HG03575 (cell line): Measurements from ENCODE around the gene CAMSAP1.

ENCODE experiments used
- ATAC-seq: cut with Tn5 transposase; IDR thresholded peaks from one replicate; pipeline ENCODE4 v1.9.1; 2021; ENCODE audit not compliant: unreplicated experiment, insufficient number of reproducible peaks, low FRiP score; ENCODE audit errors: extremely low read depth

Gene CAMSAP1

DNA sequence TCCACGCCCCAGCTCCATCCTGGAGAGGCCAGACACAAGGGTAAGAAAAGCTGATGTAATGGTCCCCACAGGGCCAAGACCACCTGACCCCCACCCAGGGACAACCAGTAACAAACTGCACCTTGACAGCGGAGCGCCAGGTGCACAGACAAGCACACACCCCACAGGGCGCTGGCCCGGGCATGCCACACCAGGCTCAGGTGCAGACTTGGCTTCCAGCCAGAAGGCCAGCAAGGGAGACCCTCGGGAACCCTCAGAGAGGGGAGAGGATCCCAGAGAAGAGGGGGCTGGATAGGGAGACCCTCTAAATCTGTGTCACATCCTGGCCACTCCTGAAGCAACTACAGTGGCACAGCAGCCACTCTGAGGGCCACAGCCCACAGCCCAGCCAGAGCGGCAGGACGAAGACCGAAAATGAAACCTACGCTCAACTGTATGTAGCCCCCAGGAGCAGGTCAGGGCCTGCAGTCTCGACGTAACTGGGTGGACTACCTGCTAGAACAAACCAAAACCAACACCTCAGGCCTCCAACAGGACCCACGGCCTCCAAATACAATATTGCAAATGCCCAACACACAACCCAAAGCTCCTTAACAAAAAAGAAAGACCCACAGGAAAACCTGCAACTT, 18.5 kb downstream of the CAMSAP1 start:
- ATAC-seq = no peak

DNA sequence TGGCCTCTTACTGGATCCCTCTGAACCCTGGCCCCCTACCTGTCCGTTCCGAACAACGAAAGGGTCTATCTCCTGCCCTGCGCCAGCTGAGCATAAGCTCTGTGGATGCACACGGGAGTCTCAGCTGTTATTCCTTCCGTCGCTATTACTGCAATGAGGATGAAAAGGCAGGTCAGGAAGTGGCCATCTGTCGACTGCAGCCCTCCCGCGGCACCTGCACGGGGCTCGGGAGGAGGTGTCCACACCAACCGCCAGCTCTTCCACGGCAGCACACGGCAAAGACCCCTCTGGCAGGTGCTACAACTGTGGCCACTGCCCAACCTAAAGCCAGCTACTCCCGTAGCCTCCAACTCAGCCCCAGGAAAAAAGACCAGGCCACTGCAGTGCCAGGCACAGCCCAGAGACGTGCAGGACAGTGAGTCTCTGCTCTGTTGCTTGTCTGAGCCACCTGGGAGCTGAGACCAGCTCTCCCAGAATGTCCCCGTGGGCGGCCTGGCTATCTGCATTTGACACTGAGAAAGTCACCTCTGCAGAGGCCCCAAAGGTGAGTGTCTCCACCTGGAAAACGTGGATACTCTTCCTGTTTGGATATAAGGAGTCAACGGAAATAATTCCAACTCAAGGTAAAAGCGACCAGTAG, 19.1 kb downstream of the CAMSAP1 start:
- ATAC-seq = no peak

DNA sequence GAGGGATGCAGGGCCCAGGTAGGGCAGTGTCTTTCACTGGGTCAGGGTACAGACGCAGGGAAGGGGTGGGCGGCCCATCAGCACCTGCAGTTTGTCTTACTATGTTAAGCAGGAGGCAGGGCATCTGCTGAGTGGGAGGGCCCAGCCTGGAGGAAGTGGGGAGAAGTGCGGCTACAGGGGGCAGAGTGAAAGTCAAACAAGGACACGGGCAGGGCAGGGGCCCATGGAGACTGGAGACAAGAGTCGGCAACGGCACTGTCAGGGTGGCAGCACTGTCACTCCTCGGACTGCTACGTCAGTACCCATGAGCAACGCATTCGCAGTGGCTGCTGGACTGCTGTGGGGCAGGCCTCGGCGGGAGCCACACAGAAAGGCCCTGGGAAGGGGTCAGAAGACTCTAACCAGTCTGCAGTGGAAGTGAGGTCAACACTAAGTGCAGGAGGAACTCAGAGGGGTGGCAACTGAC, 19.7 kb downstream of the CAMSAP1 start:
- ATAC-seq = no peak

GRCh38 chr9:135887021-135887507, 20.3 kb downstream of the CAMSAP1 start:
- no peak for ATAC-seq

- no peak for ATAC-seq
These were observed 21.0 kb downstream of the CAMSAP1 start for GRCh38 chr9:135886147-135886981.

DNA sequence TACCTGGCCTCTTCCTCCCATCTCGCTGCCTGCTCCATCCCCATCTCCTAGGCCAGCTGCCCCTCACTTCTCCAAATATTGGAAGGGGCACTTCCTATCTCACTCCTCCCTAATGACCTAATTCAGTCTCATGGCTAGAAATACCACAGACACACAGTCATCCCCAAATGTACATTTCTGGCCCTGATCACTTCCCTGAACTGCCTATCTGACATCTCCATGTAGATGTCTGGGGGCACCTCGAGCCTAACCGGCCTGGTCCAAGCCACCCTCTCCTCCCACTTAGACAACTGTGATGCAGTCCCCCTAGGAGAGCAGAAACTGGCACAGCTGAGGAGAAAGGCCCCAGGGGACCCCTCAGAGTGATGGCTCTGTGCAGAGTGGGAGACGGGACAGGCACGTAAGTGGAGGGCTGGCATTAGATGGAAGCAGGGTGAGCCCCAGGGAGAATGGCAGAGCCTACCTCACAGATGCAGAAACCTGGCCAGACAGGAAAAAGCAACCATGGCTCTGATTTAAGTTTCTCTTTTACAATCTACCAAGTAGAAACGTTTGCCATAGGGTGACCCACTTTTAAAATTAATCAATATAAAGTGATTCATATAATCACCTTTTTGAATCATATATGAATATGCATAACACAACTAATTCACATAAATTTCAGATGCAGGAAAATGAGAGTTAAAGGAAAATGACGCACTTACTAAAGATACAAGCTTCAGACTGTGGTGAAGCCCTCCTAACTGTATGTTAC, 22.1 kb downstream of the CAMSAP1 start:
- ATAC-seq = no peak

- ATAC-seq = no peak
These were observed 22.9 kb downstream of the CAMSAP1 start for GRCh38 chr9:135884328-135885035.

- no peak for ATAC-seq
These were observed 23.8 kb downstream of the CAMSAP1 start for GRCh38 chr9:135883410-135884089.

- no peak for ATAC-seq
These were observed 25.3 kb downstream of the CAMSAP1 start for GRCh38 chr9:135882011-135882410.

DNA sequence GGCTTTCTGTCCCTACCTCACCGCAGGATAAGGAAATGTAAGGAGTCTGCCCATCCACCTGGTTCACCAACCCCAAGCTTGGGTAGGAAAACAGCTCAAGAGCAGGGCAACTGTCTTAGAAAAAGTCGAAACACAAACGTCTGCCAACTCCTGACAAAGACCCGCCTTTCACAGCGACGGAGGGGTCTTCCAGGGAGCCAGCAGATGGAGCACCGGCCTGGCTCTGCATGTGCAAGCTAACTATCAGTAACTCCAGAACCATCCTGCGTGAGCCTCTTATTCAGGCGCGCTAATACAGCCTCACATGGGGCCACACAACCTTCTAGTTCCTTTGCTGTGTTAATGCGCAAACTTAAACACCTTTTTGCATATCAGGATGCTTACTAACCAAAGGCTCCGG, 26.9 kb downstream of the CAMSAP1 start:
- ATAC-seq = no peak

DNA sequence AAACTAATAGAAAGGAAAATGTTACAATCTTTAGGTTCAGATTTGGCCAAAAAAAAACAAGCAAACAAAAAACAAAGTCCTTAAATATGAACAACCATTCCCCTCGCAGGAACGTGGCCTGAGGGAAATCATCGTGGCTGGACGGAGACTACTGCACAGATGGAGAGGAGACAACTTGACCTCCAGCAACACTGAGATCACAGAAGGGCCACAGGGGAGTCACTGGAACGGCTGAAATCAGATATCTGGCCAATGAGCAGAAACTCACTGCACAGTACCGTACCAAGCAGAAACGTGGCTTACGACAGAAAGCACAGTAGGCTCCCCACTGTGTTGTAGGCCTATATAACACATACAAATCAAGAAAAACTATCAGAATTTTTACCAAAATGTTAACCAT, 27.7 kb downstream of the CAMSAP1 start:
- ATAC-seq = no peak

DNA sequence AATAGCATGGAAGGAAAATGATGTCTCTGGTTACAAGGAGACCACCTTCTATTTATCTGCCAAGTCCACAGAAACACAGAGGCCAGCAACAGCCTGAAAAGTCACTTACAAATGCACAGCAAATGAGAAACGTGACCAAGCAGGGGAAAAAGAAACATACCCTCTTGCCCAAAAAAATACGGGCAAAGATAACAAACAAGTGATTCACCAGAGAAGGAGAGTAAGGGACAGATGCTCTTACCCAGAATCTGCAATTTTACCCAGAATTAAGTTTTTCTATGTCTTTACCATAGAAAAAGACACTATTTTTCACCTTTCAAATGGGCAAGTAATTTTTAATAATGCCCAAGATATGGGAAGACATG, 28.1 kb downstream of the CAMSAP1 start:
- no peak for ATAC-seq

GRCh38 chr9:135878528-135879236, 28.7 kb downstream of the CAMSAP1 start:
- no peak for ATAC-seq

DNA sequence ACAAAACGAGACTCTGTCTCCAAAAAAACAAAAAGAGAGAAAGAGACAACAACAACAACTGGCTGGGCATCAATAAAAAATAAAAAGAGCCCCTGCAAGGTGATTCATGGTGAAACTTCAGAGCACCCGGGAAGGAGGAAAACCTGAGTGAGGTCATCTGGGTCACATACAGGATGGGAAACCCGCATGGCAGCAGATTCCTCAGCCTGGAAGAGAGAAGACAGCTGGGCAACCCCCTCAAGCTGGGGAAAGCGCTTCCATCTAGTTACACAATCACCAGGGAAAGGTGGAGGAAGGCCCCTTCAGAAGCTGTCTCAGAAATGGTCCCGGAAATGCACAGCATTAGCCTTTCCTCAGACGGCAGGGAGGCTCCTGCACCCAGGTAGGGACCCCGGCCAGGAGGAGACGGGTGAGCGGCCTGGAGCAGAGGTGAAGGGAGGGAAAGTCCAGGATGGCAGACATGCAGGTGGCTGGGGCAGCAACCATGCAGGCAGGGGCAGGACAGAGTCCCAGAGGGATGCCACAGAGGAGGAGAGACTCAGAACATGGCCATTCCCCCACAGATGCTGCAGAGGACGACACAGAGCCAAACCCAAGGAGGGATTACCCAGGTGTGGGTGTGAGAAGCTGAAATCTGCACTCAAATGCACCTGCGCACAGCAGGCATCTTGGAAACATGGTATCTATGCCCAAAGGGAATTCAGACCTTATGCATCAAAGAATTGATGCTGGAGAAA, 29.4 kb downstream of the CAMSAP1 start:
- ATAC-seq = no peak

DNA sequence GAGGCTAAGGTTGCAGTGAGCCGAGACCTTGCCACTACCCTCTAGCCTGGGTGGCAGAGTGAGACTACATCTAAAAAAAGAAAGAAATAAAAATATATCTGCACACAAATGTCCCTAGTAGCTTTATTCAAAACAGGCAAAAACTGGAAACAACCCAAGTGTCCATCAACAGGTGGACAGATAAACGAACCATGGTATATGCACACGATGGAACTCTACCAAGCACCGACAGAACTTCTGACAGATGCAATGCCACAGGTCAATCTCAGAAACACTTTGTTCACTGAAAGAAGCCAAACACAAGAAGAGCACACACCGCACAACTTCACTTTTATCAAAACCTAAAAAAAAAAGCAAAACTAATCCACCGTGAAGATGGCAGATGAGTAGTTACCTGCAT, 30.4 kb downstream of the CAMSAP1 start:
- ATAC-seq = no peak

GRCh38 chr9:135874859-135875258, 32.5 kb downstream of the CAMSAP1 start:
- ATAC-seq = no peak

- ATAC-seq = no peak
These were observed 37.4 kb downstream of the CAMSAP1 start for GRCh38 chr9:135869909-135870308.
